Fibroblast of villous mesenchyme (primary cell): Measurements from ENCODE around the gene YJU2. TPM values are rescaled to one million over a fixed set of nuclear protein-coding genes. Genes with fewer than 3 reads are reported as not detected.

Experiments
- DNase-seq: peaks from one replicate; pipeline ENCODE4 v3.0.0-alpha.2; 2010; ENCODE audit warnings: low read depth
- H3K4me3 ChIP-seq: 2 replicates; pipeline ENCODE4 v1.5.1; 2011; ENCODE audit warnings: low read depth, mild to moderate bottlenecking, low read length
- total RNA-seq: library from RNA; depleted of rRNA; stranded (reverse); fragments of >200 nt; gene quantifications from 2 replicates; pipeline ENCODE4 v1.2.3, GENCODE V29; 2012
- TF ChIP-seq, protein P1 (sequence below): IDR thresholded peaks from 2 replicates; pipeline ENCODE4 v1.5.1; 2012; ENCODE audit warnings: low read depth, mild to moderate bottlenecking, low read length; ENCODE audit not compliant: insufficient read depth

YJU2 gene
- total RNA-seq, 1 donor, result 13.0 TPM

DNA sequence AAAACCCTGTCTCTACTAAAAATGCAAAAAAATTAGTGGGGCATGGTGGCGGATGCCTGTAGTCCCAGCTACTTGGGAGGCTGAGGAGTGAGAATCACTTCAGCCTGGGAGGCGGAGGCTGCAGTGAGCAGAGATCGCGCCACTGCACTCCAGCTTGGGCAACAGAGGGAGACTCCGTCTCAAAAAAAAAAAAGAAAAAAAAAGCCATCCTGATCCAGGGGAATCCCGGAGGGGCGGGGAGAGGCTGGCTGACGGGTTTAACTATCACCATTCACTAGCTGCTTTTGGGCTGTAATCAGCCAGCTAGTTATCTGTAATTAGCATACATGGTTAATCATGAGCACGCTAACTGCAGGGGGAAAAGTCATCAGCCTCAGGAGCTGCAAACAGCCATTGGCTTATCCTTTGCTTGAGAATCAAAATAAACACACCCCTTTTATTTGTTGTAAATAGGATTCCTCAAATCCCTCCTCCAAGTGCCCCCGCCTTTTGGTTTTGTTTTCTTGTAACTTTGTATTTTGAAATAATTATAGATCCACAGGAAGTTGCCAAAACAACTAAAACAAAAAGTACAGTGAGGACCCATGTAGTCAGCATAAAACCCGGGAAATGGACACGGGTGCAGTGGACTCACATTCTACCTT is 67.1 kb downstream of the YJU2 start:
- peak; percentile 26 for DNase-seq
- H3K4me3 ChIP-seq, result no peak overlapping the region
- TF ChIP-seq, protein P1, sequence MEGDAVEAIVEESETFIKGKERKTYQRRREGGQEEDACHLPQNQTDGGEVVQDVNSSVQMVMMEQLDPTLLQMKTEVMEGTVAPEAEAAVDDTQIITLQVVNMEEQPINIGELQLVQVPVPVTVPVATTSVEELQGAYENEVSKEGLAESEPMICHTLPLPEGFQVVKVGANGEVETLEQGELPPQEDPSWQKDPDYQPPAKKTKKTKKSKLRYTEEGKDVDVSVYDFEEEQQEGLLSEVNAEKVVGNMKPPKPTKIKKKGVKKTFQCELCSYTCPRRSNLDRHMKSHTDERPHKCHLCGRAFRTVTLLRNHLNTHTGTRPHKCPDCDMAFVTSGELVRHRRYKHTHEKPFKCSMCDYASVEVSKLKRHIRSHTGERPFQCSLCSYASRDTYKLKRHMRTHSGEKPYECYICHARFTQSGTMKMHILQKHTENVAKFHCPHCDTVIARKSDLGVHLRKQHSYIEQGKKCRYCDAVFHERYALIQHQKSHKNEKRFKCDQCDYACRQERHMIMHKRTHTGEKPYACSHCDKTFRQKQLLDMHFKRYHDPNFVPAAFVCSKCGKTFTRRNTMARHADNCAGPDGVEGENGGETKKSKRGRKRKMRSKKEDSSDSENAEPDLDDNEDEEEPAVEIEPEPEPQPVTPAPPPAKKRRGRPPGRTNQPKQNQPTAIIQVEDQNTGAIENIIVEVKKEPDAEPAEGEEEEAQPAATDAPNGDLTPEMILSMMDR, result no peak

DNA sequence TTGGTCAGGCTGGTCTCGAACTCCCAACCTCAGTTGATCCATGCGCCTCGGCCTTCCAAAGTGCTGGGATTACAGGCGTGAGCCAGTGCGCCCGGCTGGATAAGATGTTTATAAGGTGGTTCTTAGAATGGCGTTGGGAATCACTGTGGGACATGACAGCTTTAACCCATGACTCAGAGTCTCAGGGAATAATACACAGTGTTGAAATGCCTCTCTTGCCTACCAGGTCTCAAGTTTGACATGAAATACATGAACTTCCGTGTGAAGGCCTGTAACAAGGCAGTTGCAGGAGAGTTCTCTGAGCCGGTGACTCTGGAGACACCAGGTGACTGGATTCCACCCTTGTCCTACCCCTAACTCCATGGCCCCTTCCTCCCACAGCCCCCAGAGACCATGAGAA is 70.1 kb downstream of the YJU2 start:
- DNase-seq, result peak; percentile 13
- no peak overlapping the region for H3K4me3 ChIP-seq
- TF ChIP-seq, protein P1, result no peak

DNA sequence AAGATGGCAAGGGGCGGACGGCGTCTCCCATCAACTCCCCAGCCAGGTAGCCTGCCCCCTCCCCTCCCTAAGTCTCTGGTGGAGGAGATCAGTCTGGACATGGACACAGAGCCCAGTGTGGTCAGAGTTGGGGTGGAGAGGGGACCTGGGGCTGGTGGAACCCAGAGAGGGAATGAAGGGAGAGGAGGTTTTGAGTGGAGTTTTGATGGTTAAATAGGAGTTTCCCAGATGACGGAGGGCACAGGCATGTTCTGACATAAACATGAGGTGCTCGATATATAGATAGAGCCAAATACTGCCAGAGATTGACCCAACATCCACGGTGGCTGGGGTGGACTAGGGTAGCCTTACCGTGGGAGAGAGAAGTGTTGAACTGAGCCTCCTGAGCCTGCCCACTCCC is 71.6 kb downstream of the YJU2 start:
- DNase-seq, result no peak
- TF ChIP-seq, protein P1, result no peak
- H3K4me3 ChIP-seq, result no peak overlapping the region

Other genes starting within 250 kb of the YJU2 start
- 17.3 and 26.7 TPM in 2 replicates for gene PIAS4, start 239.3 kb upstream of the YJU2 start, total RNA-seq
- gene ZBTB7A, start 180.2 kb upstream of the YJU2 start, total RNA-seq, result 30.9 and 31.5 TPM in 2 replicates
- 137 and 180 TPM in 2 replicates for gene MAP2K2, start 123.0 kb upstream of the YJU2 start, total RNA-seq
- not detected in 2 replicates for gene CREB3L3, start 93.4 kb upstream of the YJU2 start, total RNA-seq
- 10.4 and 10.6 TPM in 2 replicates for gene SIRT6, start 64.5 kb upstream of the YJU2 start, total RNA-seq
- under 0.01 and 0.43 TPM in 2 replicates for gene ANKRD24, start 64.4 kb upstream of the YJU2 start, total RNA-seq
- gene EBI3, start 17.6 kb upstream of the YJU2 start, total RNA-seq, result 1.3 TPM in 1 of 2 replicates, not detected in the other
- not detected in 2 replicates for gene SHD, start 32.2 kb downstream of the YJU2 start, total RNA-seq
- gene TMIGD2, start 55.3 kb downstream of the YJU2 start, total RNA-seq, result not detected in 2 replicates
- 8.6 and 9.3 TPM in 2 replicates for gene FSD1, start 57.5 kb downstream of the YJU2 start, total RNA-seq
- 9.9 and 10.6 TPM in 2 replicates for gene STAP2, start 91.7 kb downstream of the YJU2 start, total RNA-seq
- 4.3 and 8.1 TPM in 2 replicates for gene MPND, start 96.5 kb downstream of the YJU2 start, total RNA-seq
- gene SH3GL1, start 153.5 kb downstream of the YJU2 start, total RNA-seq, result 65.2 and 72.5 TPM in 2 replicates
- gene CHAF1A, start 155.6 kb downstream of the YJU2 start, total RNA-seq, result 9.9 and 11.6 TPM in 2 replicates
- gene UBXN6, start 210.7 kb downstream of the YJU2 start, total RNA-seq, result 104 and 117 TPM in 2 replicates
- 60.9 and 62.2 TPM in 2 replicates for gene HDGFL2, start 225.2 kb downstream of the YJU2 start, total RNA-seq